Measurements from ENCODE around the gene PLEKHA1.

The PLEKHA1 gene

DNA sequence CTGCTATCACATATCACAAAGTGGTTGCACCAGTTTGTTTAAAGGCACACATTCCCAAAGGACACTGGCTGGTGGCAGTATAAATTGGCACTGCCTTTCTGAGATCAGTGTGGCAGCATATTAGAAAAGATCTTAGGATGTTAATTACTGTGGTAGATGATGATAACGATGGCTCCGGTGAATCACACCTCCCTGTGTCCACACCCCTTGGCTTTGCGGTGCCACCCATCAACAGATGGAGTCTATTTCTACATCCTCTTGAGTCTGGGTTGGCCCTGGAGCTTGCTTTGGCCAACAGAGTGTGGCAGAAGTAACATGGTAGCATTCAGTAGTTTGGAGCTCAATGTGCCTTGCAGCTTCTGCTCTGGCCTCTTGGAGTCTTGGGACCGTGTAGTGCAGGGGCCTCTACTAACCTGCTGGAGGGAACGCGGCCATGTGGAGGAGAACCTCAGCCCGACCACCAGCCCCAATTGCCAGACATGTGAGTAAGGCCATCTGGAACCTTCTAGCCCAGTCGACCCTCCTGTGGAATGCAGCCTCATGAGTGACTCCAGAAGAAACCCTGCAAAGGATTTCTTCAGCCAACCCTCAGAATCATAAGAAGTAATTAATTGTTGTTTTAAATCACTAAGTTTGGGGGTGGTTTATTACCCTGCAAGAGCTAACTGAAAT, 27.2 kb upstream of the PLEKHA1 start:
- no peak for DNase-seq

DNA sequence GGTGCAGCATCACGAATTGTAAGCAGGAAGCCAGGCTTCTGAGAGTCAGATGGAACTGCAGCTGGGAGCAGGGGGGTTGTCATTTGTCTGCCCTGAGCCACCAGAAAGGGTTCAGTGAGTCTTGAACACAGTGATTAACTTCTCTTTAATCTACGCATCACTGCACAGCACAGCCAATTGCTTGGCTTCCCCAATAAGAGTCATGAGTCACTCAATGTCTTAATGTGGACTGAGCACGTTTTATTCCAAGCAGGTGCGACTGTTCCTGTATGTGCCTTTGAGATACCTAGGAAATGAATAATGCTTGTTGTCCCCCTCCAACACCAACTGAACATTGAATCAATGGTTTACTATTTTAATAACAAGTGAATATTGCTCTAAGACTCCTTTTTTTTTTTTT, 26.0 kb upstream of the PLEKHA1 start:
- DNase-seq = no peak

DNA sequence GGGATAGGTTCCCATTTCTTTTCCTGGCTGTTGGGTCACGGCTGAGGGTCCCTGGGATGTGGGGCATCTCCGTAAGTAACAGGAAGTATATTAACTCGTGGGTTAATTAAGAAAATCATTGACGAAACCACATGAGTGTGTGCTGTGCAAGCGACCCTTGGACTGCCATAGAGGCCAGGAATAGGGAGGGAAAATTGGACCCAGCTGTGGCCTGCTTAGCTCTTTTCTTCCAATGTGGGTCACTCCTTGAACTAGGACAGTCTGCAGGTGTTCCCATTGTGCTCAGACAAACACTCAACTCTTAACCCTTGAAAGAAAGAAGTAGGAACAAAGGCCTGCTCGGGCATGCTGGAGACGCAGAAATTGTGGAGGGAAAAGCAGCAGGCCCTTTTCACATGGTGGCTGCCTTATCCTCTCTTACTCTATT, 25.6 kb upstream of the PLEKHA1 start:
- no peak for DNase-seq

DNA sequence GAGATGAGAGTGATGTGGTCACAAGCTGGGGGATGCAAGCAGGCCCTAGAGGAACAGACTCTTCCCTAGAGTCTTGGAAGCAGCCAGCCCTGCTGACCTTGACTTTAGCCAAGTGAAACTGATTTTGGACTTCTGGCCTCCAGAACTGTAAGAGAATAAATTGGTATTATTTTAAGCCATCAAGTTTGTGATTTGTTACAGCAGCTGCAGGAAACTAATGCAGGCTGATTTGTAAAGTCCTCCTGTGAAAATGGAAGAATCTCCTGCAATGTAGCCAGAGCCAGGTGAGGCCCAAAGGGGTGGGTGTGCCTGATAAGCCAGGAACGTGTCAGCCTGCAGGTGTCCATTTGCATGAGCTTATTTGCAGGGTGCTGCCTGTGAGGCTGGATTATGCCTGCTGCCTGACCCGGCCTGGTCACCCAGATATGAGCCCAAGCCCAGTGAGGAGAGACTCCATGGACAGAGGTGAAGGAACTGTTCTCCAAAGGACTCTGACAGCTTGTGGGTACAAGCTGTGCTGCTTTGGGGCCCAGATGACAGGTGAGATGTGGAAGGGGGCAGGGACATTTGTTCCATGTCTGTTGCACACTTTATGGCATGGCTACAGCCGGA, 24.6 kb upstream of the PLEKHA1 start:
- DNase-seq = no peak

DNA sequence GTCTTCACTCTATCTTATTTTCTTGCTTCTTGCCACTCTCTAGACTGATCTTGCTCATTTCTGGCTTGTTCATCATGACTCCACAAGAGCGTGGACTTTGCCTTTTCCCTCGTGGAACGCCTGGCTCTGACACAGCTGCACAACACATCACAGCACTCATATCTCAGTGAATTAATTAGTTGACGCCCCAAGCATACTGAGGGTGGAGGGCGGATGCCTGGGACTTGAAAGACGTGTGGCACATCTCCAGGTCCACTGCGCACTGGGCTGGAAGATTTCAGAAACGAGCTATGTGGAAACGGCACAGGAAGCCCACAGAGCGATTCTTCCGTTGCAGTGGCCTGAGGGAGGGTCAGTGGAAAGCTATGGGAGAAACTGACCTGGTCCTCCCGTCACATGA, 23.6 kb upstream of the PLEKHA1 start:
- DNase-seq = no peak

- no peak for DNase-seq
Observed at GRCh38 chr10:122352817-122353525, 21.5 kb upstream of the PLEKHA1 start.

DNA sequence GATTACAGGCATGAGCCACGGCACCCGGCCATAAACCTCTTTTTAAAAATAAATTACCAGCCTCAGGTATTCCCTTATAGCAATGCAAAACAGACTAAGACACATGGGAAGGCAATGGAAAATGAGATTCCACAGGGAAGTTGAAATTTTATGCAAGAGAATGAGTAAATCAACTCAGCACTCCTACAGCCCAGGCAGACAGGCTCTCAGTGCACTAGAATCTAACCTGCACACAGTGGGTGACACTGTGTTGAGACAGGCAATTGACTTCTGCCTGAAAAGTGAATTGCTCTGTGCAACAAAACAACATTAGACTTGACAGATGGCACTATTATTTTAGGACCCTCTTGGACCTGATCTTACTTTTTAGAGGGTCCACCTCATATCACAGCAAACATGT, 20.1 kb upstream of the PLEKHA1 start:
- DNase-seq = no peak

GRCh38 chr10:122357685-122358084, 16.8 kb upstream of the PLEKHA1 start:
- DNase-seq = no peak

- DNase-seq = no peak
Observed at GRCh38 chr10:122359621-122360020, 14.9 kb upstream of the PLEKHA1 start.

GRCh38 chr10:122361046-122361445, 13.5 kb upstream of the PLEKHA1 start:
- DNase-seq = no peak

GRCh38 chr10:122362031-122362592, 12.4 kb upstream of the PLEKHA1 start:
- no peak for DNase-seq

- DNase-seq = no peak
Observed at GRCh38 chr10:122362621-122363020, 11.9 kb upstream of the PLEKHA1 start.

DNA sequence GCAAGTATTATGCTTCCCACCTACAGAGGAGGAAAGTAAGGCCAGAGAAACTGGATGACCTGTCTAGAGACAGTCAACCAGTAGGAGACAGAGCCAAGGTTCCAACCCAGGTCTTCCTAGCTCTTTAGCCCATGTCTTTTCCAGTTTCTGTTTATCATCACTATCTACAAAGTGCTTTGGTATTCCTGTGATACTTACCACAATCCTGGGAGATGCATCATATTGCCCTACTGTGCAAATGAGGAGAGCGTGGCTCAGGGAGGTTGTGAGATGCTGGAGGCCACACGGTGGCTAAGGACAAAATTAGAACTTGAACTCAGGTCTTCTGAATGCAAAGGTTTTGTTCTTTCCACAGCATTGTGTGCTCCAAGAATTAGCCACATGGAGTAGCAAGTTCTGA, 11.2 kb upstream of the PLEKHA1 start:
- DNase-seq = no peak

- no peak for DNase-seq
Observed at GRCh38 chr10:122363722-122364463, 10.6 kb upstream of the PLEKHA1 start.

- DNase-seq = no peak
Observed at GRCh38 chr10:122368502-122369254, 5.8 kb upstream of the PLEKHA1 start.

DNA sequence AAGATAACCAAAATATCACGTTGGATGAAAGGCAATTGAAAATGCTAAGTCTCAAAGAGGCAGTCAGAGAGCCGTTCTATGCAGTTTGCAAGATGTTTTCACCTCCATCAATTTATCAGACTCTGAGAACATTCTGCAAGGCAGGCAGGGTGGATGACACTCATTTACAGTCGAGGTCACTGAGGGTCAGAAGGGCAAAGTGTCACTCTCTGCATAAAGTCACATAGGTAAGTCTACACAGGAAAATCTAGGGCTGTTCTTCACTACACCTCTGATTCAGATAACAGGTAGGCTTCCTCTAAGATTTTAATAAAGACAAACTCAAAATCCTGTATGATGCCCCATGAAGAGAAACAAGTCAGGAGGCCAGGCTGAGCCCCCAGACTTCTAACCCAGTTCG, 1.4 kb upstream of the PLEKHA1 start:
- DNase-seq = no peak

GRCh38 chr10:122373721-122374120, 787 bp upstream of the PLEKHA1 start:
- no peak for DNase-seq

- peak in 1 of 2 experiments; percentile 5 for DNase-seq
Observed at GRCh38 chr10:122374859-122375678, 561 bp downstream of the PLEKHA1 start.

GRCh38 chr10:122375679-122376160, 1.2 kb downstream of the PLEKHA1 start:
- DNase-seq = no peak

GRCh38 chr10:122376364-122376961, 2.0 kb downstream of the PLEKHA1 start:
- DNase-seq = no peak

DNA sequence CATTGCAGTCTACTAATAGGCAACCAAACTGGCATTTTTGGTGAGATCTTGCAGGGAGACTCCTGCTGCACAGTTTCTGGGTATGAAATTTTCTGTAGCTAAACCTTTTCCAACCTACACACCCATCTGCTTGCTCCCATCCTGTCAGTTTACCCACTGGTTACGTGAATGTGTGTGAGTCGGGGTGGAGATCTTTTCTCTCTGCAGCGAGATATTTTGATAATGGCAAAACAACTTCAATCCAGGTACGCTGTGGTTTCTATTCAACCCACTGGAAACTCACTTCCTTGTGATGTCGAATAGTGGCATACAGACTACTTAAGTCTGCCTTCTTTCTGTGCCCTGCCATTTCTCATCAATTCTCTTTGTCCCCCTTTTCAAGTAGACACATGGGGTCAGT, 4.5 kb downstream of the PLEKHA1 start:
- no peak for DNase-seq

All from cerebellar nuclear complex (tissue), 1 donor.